ENCODE results near the gene ATP2C2.

DNA sequence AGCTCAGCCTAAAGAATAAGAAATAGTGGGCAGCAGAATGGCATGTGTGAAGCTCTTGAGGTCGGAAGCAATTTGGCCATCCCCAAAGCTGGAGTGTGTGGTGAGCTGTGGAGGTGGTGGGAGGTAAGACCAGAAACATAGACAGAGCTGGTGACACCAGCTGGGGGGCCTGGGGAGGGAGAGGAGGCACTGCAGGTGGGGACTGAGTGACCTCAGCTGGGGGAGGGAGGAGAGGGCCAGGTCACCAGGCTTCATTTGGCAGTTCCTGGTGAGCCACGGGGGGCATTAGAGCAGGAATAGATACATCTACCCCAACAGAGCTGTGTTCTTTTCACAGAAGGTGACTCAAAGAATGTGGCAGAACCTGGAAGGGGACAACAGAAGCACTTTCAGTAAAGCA, 41.8 kb upstream of the ATP2C2 start:
- TF ChIP-seq ZNF274 (IDR thresholded peaks at IDR 0.05; ENCODE audit: low read depth, low read length) (no peak), YY1 (IDR thresholded peaks at IDR 0.05; ENCODE audit: insufficient read depth, insufficient read length) (no peak), SUZ12 (IDR thresholded peaks at IDR 0.05; ENCODE audit: extremely low read depth, insufficient read depth, insufficient read length) (no peak)
